ENCODE data around the gene CACNB2. TPM values are rescaled to one million over a fixed set of nuclear protein-coding genes. Genes with fewer than 3 reads are reported as not detected.

The CACNB2 gene
- 10.0 to 13.1 TPM (median 13.0 TPM) in 3 replicates for total RNA-seq

DNA sequence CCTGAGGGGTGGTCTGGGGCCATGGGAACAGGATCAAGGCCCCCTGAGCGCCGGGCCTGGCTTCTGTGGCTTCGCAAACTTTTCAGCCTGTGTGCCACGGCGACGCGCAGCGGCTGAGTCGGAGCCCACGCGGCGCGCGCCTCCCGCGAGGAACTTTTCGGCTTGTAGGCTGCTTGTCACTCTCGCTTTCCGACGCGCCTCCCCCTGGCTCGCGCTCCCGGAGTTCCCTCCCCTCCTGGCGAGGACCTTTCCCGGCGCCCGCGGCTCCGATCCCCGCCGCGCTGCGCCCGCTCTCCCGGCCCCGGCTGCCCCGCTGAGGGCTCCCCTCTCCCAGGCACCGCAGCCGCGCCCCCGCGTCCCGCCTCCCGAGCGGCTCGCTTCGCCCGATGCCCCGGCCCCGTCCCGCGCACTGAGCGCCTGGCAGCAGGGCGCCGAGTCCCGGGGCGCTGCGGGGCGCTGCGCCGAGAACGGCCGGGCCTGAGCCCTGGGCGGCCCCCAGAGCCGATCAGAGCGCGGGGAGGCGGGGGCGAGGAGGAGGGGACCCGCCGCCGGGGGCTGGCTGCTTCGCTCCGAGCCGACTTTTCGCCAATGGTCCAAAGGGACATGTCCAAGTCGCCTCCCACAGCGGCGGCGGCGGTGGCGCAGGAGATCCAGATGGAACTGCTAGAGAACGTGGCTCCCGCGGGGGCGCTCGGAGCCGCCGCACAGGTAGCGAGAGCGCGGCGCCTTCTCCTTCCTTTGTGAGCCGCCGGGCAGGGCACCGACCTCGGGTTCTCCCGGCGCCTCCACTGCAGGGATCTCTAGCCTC, at the start of gene CACNB2:
Gene CACNB2 (plus strand): TSS at position 276 of the 808 bp plus-strand sequence.
- TF ChIP-seq CTCF (IDR thresholded peaks at IDR 0.05; ENCODE audit: unreplicated experiment) = no peak
- Mint-ChIP-seq H3K36me3 (no peaks in the 10 kb centered on the region), H3K4me3 (peak within 1 kb of the TSS; percentile 74), H3K27me3 (ENCODE audit: low read depth) (peaks cover 55% of the 10 kb centered on the region), H3K9me3 (no peaks in the 10 kb centered on the region), H3K4me1 (peaks cover 20% of the 10 kb centered on the region), H3K27ac (peak within 1 kb of the TSS; percentile 74)
- DNase-seq (ENCODE audit: low spot score in 2 of 2, unreplicated experiment in 2 of 2) = peak; percentile 37 to 71

GRCh38 chr10:18094332-18094731, 45.9 kb upstream of the CACNB2 start:
- peaks cover 12% of the 10 kb centered on the region for H3K27me3 Mint-ChIP-seq (ENCODE audit: low read depth)
- no peak overlapping the region for H3K27ac Mint-ChIP-seq
- DNase-seq (ENCODE audit: low spot score in 2 of 2, unreplicated experiment in 2 of 2) = no peak
- TF ChIP-seq CTCF (IDR thresholded peaks at IDR 0.05; ENCODE audit: unreplicated experiment) = no peak
- no peaks in the 10 kb centered on the region for H3K36me3 Mint-ChIP-seq
- H3K9me3 Mint-ChIP-seq = no peaks in the 10 kb centered on the region
- H3K4me1 Mint-ChIP-seq = no peaks in the 10 kb centered on the region
- H3K4me3 Mint-ChIP-seq = no peak overlapping the region

- no peak for TF ChIP-seq CTCF (IDR thresholded peaks at IDR 0.05; ENCODE audit: unreplicated experiment)
- Mint-ChIP-seq H3K9me3 (no peaks in the 10 kb centered on the region), H3K27ac (no peak overlapping the region)
Observed at GRCh38 chr10:18094793-18095192, 45.4 kb upstream of the CACNB2 start.

DNA sequence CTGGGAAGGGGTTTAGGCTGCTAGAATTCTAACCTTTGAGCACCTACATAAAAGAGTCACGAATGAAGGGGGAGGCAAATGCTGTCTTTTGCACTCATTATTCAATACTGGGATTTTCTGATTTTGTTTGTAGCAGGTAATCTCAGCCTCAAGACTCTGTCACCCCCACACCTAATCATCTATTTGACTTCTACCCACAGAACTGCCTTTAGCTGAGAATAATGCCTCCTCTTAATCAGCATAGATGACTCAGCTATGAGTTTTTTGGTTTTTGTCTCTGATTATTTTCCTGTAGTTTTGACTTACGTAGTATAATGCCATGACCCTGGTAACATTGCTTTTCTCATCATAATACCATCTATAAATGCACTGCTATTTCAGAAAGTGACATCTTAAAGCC, 42.7 kb upstream of the CACNB2 start:
- no peaks in the 10 kb centered on the region for H3K4me1 Mint-ChIP-seq

More at GRCh38 chr10:18094793-18095192, 45.4 kb upstream of the CACNB2 start:
- no peak for DNase-seq (ENCODE audit: low spot score in 2 of 2, unreplicated experiment in 2 of 2)
- H3K4me3 Mint-ChIP-seq = no peak overlapping the region
- H3K4me1 Mint-ChIP-seq = no peaks in the 10 kb centered on the region
- no peaks in the 10 kb centered on the region for H3K36me3 Mint-ChIP-seq
- H3K27me3 Mint-ChIP-seq (ENCODE audit: low read depth) = peaks cover 14% of the 10 kb centered on the region

DNA sequence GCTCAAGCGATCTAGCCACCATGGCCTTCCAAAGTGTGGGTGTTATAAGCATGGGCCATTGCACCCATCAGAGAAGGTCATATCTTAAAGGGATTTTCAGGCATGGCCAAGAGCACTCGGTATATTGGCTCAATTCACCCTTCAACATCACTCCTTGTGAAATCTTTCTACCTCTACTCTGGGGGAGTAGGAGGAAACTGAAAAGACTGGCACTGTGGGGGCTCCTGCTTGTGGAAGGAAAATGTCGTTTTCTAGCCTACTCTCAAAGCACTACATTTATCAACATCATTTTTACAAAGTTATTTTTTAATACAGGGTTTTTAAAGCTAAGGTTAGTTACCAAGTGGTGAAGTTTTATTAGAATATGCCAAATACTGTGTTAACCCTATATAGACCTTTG, 42.0 kb upstream of the CACNB2 start:
- Mint-ChIP-seq H3K4me3 (no peak overlapping the region), H3K4me1 (no peaks in the 10 kb centered on the region), H3K36me3 (no peaks in the 10 kb centered on the region), H3K27ac (no peak overlapping the region), H3K27me3 (ENCODE audit: low read depth) (peaks cover 23% of the 10 kb centered on the region), H3K9me3 (no peaks in the 10 kb centered on the region)
- DNase-seq (ENCODE audit: low spot score in 2 of 2, unreplicated experiment in 2 of 2) = no peak
- no peak for TF ChIP-seq CTCF (IDR thresholded peaks at IDR 0.05; ENCODE audit: unreplicated experiment)

More for the DNA sequence above, 42.7 kb upstream of the CACNB2 start:
- H3K27me3 Mint-ChIP-seq (ENCODE audit: low read depth) = peaks cover 21% of the 10 kb centered on the region
- H3K4me3 Mint-ChIP-seq = no peak overlapping the region
- no peaks in the 10 kb centered on the region for H3K9me3 Mint-ChIP-seq
- H3K36me3 Mint-ChIP-seq = no peaks in the 10 kb centered on the region
- H3K27ac Mint-ChIP-seq = no peak overlapping the region
- no peak for DNase-seq (ENCODE audit: low spot score in 2 of 2, unreplicated experiment in 2 of 2)
- no peak for TF ChIP-seq CTCF (IDR thresholded peaks at IDR 0.05; ENCODE audit: unreplicated experiment)

Data from mesothelial cell of epicardium (in vitro differentiated cells).